HG02588 (cell line): ENCODE data around the gene TXNDC5.
"Not testable (repeated sequence)": the region's sequence is repeated elsewhere in the genome, so short reads cannot be mapped to it uniquely, and the experiment has no call there.

Experiments
- ATAC-seq: cut with Tn5 transposase; IDR thresholded peaks from one replicate; pipeline ENCODE4 v1.9.1; 2021; ENCODE audit warnings: mild to moderate bottlenecking, moderate library complexity; ENCODE audit not compliant: unreplicated experiment

TXNDC5 gene

GRCh38 chr6:7897461-7898192 is 13.0 kb downstream of the TXNDC5 start:
- ATAC-seq, result no peak

DNA sequence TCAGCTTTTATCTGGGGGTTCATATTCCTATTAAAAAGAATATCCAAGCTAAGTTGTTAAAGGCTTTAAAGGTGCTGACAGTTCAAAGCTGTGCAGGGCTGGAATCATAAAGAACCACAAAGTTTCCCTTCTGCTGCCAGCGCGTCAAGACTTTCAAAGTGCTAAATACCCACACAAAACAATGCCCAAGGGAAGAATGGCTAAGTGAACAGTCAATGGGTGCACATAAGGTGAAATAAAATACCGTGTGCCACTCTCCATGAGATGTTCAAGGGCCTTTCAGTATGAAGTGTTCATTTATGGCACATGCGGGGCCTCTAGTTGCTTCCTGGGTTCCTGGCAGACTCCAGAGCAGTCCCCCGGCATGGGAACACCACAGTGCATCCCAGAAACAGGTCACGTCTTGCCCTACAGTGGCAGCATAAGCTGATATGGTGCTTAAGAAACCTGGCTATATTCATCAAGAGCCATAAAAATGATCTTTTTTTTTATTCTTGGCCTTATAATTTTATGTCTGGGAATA is 14.1 kb downstream of the TXNDC5 start:
- no peak for ATAC-seq

DNA sequence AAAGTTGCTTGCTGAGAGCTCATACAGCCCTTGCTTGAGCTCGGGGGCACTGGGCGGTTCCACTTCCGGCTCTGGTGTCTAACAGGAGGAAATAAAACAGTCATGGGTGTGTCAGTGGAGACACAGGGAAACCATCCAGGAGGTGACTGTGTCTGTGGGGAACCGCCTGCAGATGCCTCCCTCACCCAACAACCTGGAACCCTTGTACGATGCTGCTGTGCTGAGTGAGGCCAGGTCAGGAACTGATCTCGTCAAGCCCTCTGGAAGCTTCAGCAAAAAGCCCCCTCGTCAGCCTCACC is 15.5 kb downstream of the TXNDC5 start:
- no peak for ATAC-seq

- ATAC-seq, result no peak
These were observed 16.1 kb downstream of the TXNDC5 start for GRCh38 chr6:7894262-7895124.

DNA sequence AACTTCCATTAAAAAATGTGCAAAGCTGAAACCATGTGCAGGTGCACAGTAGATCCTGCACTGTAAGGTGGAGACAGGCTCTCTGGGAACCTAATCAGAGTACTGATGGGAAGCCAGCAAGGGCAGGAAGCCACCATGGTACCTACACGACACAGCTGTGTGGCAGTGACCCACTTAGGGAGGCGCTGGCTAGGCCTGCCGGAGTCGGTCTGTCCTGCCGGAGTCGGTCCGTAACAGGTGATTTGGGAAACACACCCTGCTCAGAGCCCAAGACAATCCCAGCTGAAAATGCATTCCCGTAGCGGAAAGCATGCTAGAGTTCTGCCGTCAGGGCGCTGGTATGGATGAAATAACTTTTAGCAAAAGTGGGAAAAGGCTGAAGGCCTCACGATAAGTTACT is 17.2 kb downstream of the TXNDC5 start:
- no peak for ATAC-seq

- not testable (repeated sequence) for ATAC-seq
These were observed 18.2 kb downstream of the TXNDC5 start for GRCh38 chr6:7892367-7892766.

DNA sequence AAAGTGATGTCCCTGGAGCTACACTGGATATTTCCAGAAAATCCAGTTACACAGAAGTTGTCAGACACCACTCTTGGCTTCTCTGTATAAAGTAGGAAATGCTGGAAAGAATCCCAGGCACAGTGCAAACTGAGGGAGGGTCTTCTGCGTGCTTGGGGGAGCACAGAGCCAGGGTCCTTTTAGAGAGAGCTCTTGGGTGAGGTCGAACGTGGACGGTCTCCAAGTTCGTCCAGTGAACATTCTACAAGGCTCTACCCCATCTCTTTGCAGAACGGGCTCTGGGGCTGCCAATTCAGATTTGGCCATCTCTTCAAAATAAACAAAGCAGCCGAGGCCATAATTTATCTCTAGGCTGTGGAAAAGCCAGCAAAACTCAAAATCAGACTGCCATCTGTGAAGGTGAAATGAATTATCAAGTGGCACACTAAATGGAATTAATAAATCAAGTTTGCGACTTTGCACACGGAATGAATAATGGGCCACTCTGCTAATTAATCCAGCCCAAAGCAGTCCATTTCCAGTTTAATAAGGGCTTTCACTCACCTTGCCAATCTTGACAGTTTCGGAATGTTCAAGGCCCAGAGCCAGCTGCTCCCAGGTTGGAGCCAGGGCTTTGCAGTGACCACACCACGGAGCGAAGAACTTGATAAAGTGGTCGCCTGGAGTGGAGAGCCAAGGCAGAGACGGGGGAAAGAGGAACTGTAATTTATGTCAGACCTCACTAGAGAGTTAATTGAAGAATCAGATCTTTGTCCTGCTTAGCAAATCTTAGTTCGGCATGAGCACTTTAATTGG is 19.3 kb downstream of the TXNDC5 start:
- ATAC-seq, result no peak

DNA sequence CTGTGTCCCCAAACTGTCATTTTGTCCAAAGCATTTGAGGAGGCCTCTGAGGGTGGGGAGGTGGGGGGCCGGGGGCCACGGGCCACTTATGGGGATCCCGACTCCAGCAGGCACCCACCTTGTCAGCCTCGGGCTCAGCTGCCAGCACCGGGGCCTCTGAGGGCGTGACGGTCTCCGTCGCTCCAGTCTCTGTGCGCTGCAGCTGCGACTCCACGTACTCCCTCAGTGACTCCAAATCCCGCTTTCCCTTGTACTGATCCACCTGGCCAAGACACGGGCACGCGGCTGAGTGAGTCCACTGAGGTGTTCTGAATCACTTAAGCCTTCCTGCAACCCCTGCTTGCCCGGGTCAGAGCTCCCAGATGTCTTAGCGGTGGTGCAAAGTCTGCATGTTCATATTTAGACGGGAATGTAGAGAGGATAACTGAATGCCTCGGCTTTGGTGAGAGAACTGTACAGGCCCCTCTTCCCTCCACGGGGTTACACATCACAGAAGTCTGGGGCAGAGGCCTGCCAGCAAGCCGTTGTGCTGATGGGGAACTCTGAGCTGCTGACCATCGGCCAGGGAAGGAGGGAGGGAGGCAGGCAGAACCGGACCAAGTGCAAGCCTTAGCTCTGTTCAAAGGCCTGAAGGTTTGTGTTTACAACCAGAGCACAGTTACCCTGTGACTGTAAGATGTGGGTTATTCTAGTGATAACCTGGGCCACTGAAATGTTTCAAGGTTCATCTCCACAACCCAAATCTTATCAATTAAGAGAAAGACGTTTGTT is 21.8 kb downstream of the TXNDC5 start:
- no peak for ATAC-seq

GRCh38 chr6:7887278-7887991 is 23.2 kb downstream of the TXNDC5 start:
- ATAC-seq, result no peak

DNA sequence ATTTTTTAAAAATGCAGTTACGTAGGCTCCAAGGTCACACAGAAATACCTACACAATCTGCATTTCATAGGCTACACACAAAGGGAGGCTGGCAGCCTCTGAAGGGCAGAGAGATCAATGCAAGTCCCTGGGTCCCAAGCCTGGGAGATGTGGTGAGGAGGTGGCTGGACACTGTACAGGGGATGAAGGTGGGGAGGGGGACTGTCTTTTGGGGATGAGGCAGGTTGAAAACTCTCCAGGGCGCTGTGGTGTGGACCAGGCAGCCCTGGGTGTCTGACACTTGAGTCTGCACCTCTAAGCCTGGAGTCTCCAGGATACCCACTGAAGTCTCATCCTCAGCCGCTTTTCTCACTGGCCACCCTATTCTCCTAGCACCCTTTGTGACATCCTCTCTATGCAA is 24.5 kb downstream of the TXNDC5 start:
- no peak for ATAC-seq

DNA sequence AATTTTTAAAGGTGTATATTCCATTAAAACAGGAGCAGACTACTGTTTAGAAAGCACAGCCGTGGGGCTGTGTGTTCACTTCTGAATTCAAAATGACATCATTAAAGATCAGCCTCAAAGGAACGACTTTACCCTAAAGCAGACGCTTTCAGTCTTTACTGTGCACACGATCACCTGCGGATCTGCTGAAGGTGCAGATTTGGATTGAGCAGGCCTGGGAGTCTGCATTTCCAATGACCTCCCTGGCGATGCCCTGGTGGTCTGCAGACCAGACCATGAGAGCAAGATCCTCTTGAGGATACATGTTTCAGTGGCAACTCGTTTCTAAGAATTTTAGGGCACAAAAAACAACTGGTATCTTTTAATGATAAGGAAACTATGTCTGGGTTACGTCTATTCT is 27.2 kb downstream of the TXNDC5 start:
- ATAC-seq, result no peak

DNA sequence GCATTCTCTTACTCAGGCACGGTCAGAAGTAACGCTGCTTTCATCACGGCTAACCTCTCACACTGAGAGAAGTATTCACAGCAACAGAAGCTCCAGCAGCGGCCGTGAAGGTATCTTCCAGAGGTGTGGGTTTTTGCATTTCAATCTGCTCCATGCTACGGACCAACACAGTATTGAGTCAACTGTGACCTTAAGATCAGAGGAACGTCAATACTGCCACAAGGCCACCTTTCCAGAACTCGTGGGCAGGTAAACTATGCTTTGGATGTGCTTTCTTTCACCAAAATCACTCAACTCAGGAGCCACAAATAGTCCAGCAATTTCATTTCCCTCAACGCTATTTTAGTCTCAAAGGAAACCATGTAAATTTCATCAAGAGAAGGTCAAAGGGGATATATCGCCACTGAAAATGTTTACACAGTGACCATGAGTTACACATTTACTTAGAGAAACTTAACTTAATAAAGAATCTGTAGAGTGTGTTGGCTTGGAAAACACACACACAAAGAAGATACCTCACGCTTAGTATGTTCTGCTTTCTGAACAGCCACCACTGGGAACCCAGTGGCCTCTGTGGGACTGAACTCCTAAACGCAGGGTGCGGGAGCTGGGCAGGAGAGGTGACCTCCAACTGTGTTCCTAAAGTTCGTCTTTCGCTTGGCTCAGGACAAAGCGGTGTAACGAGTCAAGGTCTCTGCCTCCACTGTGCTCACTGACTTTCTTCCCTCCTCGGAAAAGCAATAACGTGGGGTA is 27.9 kb downstream of the TXNDC5 start:
- no peak for ATAC-seq

DNA sequence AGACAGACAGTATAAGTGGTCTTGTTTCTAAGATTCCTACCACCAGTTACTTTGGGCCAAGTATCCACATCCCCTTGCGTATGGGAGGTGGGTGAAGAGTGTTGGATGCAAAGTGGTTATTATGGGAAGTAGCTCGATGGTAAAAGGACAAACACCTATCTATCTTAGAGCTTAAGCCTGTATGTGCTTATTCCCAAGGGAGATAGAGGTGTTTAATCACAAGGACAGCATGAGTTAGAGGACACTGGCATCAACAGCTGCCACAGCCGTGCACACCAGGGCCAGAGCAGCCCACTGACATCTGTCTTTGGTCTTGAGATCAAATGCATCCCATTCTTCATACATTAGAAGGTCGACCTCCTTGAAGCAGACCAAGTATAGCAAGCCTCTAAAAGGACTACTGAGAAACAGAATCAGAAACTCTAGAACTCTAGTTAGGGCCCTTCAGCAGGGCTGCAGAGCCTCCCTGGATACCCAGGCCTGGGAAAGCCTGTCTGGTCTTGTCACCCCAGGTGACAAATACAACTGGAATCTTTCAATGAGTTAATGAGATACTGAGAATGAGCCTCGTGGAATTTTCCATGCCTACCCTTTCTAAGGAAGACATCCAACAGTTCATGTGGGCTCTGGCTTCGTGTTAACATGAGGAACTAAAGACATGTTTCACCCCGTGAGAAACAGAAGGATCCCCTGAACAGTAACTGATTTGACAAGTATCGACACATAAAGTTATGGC is 28.7 kb downstream of the TXNDC5 start:
- ATAC-seq, result no peak

DNA sequence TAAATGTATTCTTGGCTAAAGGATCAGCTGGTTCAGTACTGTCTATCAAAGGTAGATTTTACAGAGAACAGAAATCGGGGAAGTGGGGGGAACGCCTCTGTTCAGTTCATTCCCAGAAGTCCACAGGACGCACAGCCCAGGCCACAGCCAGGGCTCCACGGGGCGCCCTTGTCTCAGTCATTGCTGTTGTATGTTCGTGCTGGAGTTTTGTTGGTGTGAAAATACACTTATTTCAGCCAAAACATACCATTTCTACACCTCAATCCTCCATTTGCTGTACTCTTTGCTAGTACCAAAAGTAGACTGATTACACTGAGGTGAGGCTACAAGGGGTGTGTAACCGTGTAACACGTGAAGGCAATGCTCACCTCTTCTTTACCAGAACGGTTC is 29.9 kb downstream of the TXNDC5 start:
- no peak for ATAC-seq

DNA sequence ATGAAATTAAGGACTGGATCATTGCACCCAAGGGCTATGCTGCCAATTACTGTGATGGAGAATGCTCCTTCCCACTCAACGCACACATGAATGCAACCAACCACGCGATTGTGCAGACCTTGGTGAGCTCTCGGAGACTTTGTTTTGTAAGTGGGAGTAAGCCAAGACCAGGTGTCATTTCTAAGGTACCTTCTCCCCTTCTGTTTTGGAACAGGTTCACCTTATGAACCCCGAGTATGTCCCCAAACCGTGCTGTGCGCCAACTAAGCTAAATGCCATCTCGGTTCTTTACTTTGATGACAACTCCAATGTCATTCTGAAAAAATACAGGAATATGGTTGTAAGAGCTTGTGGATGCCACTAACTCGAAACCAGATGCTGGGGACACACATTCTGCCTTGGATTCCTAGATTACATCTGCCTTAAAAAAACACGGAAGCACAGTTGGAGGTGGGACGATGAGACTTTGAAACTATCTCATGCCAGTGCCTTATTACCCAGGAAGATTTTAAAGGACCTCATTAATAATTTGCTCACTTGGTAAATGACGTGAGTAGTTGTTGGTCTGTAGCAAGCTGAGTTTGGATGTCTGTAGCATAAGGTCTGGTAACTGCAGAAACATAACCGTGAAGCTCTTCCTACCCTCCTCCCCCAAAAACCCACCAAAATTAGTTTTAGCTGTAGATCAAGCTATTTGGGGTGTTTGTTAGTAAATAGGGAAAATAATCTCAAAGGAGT is 30.4 kb downstream of the TXNDC5 start:
- ATAC-seq, result no peak

DNA sequence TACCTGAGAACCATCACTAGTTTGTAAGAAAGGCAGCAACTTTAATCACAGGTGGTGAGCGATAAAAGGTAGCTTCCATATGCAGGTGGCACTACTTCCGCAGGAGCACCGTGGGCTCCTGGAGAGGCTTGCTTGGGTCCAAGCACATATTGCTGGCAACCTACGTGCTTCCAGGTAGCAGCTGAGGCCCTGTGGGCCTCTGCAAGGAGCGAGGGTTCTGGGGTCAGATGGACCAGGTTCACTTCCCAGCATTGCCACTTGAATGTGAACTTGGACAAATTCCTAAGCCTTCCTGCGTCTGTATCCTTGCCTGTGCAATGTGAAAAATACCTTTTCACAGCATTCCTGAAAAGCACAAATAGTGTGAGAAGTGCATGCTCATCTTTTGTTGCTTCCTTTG is 31.0 kb downstream of the TXNDC5 start:
- ATAC-seq, result no peak

- no peak for ATAC-seq
These were observed 31.5 kb downstream of the TXNDC5 start for GRCh38 chr6:7879043-7879442.

DNA sequence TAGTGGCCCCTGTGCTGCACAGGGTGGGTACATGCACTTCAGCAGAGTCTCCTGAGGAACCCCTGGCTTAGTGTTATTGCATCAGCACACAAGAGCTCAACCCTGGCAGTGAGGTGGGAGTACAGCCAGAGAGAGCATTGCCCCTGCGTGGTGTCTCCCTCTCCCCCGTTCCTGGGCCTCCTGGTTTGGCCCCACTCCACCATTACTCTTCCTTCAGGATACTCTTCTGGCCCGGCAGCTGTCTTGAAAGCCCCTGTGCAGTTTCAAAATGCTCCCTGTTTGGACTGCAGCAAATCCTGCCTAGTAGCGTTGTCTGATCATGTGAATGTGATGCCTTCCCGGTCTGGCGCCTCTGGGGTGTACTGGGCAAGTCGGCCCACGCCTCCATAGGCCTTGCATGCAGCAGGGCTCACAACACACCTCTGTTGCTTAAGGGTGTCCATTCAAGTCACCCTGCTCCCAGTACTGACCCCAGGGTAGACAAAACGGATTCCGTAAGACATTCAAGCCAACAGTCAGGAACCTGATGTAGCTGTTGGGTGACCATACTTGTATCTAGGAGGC is 32.1 kb downstream of the TXNDC5 start:
- ATAC-seq, result no peak
